Measurements from ENCODE around the gene CASQ1. TPM values are rescaled to one million over a fixed set of nuclear protein-coding genes. Genes with fewer than 3 reads are reported as not detected.

Gene CASQ1
- total RNA-seq, 4 donors from 2014 or later, result 0.48 to 0.69 TPM; not detected in 2

DNA sequence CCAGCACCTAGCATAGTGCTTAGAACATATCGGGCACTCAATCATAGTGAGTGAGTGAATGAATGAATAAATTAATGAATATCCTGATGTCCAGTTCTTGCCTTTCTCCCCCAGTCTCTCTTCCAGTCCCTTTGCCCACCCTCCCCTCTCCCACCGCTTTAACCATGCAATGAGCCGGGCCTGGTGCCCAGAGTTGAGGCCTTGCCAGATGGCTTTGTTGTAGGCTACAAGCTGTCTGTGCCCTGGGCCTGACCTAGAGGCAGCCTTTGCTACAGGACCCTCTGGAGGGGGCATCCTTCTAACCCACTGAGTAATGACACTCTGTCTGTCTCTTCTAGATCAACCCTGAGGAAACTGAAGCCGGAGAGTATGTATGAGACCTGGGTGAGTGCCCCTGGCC lies 6.9 kb downstream of the CASQ1 start:
- ATAC-seq (ENCODE audit: low FRiP score), result no peak
- no peak for DNase-seq (ENCODE audit: low spot score)
- TF ChIP-seq, protein P1, sequence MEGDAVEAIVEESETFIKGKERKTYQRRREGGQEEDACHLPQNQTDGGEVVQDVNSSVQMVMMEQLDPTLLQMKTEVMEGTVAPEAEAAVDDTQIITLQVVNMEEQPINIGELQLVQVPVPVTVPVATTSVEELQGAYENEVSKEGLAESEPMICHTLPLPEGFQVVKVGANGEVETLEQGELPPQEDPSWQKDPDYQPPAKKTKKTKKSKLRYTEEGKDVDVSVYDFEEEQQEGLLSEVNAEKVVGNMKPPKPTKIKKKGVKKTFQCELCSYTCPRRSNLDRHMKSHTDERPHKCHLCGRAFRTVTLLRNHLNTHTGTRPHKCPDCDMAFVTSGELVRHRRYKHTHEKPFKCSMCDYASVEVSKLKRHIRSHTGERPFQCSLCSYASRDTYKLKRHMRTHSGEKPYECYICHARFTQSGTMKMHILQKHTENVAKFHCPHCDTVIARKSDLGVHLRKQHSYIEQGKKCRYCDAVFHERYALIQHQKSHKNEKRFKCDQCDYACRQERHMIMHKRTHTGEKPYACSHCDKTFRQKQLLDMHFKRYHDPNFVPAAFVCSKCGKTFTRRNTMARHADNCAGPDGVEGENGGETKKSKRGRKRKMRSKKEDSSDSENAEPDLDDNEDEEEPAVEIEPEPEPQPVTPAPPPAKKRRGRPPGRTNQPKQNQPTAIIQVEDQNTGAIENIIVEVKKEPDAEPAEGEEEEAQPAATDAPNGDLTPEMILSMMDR (IDR thresholded peaks at IDR 0.05), result no peak

DNA sequence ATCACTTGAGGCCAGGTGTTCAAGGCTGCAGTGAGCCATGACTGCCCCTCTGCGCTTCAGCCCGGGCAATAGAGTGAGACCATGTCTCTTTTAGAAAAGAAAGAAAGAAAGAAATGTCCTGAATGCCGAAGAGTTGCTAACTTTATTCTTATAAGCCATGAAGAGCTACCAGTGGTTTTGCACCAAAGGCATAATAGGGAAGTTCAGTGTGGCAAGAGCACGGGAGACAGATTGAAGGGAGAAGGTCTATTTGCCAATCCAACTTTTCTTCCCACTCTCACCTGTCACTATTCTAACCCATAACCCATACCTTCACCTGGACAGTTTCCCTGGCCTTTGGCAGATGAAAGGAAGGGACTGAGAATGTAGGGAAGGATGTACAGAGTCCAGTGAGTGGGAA lies 10.4 kb downstream of the CASQ1 start:
- TF ChIP-seq, protein P1 (IDR thresholded peaks at IDR 0.05), result no peak
- no peak for DNase-seq (ENCODE audit: low spot score)
- no peak for ATAC-seq (ENCODE audit: low FRiP score)

DNA sequence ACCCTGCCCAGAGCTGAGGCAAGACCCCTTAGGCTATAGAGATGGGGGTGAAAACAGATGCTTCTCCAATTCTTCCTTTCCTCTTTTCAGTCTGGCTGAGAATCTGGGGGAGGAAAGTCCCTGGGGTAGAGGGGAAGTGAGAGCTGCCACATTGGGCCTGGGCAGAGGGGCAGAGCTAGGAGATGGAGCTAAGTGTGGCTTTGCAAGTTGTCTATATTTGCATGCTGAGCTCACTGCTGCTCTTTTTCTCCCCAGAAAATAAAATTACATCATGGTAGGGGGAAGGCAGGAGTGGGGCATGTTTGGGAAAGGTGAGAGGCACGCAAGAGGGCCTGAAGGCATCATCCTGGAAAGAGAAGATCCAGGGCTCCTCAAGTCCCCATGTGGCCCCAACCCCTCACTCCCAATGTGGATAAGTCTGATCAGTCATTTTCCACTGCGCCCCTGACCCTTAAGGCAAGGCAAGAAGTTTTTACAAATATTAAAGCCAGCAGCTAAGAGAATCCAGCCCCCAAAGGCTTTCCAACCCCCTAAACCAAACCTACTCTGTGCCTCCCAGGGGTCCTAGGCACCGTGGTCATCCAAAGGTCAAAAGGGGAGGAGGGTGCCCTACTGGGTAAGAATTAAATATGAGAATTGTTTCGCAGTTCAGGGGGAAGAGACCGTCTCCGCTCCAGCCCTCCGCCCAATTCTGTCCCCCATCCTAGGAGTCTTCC lies 14.3 kb downstream of the CASQ1 start:
- TF ChIP-seq, protein P1 (IDR thresholded peaks at IDR 0.05), result no peak
- ATAC-seq (ENCODE audit: low FRiP score), result no peak
- no peak for DNase-seq (ENCODE audit: low spot score)

DNA sequence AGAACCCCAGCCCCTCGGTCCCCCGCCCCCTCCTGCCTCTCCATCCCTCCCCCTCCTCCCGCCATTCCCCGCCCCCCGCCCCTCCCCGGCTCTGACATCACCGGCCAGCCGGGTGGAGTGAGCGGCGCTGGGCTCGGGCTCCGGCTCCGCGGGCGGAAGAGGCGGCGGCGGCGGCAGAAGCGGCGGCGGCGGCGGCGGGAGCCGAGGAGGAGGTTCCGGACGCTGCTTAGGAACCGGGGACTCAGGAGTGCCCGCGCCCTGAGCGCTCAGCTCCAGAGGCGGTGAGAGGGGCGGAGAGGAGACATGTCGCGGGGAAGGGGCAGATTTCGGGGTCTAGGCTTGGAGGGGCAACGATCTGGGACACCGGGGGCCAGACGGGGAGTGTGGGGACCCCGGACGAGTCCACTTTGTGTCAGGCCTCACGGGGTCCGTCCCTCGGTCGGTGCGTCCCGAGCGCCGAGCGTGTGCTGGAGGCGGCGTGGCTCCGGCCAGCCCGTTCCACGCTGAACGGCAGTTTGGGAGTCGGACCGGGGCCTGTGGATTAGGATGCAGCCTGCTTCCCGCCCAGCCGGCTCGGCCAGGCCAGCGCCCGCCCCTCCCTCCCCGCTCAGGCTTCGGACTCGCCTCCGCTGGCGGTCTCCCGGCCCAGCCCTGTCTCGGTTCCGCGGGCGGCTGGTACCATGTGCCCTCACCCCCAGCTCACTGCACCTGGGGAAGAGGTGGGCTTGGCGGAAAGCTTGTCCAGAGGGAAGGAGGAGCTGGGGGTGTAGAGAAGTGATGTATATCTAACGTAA lies 15.1 kb downstream of the CASQ1 start, which contains the start of gene PEA15:
Gene PEA15, plus strand, starts transcription at position 143 of the 794 bp plus-strand sequence. CDS start 6,161 bp downstream, outside the sequence.
- TF ChIP-seq, protein P1 (IDR thresholded peaks at IDR 0.05), result no peak
- ATAC-seq (ENCODE audit: low FRiP score) (peak; percentile 71), DNase-seq (ENCODE audit: low spot score) (no peak)

DNA sequence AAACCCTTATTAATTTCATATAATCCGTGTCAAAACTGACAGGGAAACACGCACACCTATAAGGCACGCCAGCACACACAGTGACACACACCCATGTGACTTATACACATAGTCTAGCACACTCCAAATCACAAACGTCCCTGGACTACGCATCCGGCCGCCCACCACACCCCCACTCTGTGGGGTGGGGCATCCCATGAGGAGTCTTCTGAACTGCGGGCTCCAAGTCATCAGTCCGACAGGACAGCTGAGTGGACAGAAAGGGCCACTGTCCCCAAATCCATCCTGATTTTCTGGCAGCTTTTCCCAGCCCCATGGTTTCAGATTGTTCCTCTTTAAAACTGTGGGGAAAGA lies 15.6 kb downstream of the CASQ1 start:
- no peak for DNase-seq (ENCODE audit: low spot score)
- TF ChIP-seq, protein P1 (IDR thresholded peaks at IDR 0.05), result no peak

DNA sequence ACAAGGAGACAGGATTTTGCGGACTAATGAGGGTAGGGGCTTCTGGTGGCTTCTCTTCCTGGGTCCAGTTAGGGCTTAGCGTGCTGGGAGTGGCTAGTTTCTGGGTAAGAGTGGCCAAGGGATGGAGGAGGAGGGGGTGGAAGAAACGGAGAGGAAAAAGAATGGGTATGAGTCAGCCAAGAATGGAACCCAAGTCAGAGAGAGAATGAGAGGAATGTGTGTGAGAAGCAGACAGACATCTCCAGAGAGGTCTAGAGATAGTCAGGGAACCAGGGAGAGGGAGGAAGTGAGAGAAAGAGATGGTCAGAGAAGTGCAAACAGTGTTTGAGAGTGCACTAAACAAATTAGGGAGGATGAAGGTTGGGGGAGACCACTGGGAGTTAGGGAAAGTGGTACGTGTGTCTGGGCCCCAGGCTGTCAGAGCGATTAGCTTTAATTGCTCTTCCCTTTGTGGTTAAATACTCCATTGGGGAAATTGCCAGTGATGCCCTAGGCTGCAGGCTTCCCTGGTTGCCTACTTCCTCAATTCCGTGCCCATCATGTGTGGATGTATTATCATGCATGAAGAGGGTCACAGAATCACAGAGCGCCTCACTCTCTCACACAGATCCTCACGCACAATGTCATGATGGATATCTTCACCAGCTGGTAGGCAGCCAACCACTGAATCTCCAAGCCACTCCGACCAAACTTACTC lies 16.2 kb downstream of the CASQ1 start:
- TF ChIP-seq, protein P1 (IDR thresholded peaks at IDR 0.05), result no peak
- ATAC-seq (ENCODE audit: low FRiP score), result peak; percentile 67
- DNase-seq (ENCODE audit: low spot score), result no peak

More for the DNA sequence above, 15.6 kb downstream of the CASQ1 start:
- ATAC-seq (ENCODE audit: low FRiP score), result peak; percentile 83

Data from omental fat pad (tissue), 4 donors.